ENCODE results near the gene POGK. TPM values are rescaled to one million over a fixed set of nuclear protein-coding genes. Genes with fewer than 3 reads are reported as not detected.
A peak's percentile ranks its signal among the peaks of the same experiment; 100 is the strongest.
"Not testable (repeated sequence)": the region's sequence is repeated elsewhere in the genome, so short reads cannot be mapped to it uniquely, and the experiment has no call there.

POGK gene
- 24.5 TPM for total RNA-seq

DNA sequence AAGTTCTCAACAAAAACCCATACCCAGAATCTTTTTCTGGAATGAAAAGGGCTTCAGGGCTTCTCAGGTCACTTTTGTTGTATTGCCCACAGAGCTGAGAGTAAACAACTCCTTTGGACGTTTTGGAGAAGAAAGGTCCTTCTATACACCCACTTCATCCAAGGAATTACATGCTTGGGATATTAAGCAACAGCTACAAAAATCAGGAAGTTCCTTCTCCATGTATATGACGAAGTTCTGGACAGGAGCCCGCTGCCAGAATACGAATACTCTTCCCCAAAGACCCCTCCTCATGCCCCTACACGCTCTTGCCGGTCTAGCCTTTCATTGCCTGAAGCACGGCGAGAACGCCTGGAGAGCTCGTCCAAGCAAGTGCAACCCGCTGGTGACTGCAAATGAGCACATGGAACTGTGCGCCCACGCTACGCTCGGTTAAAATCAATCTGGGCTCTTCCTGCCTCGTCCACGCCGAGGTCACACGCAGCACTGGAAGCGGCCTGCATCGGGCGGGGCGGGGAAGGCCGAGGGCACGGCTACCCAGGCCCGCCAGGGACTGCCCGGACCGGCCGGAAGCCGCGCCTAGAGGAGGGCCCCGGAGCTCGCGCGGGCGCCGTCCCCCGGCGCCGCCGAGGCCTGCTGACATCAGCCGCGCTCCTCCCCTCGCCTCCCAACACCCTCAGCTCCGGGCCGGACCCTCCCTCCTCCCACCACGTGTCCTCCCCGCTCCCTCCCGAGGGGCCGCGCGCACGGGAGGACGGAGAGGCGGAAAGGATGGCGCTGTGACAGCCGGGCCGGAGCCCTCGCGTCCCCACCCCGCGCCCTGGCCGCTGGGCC, at the start of gene POGK:
TSS of gene POGK (plus strand) at position 710 of the 834 bp plus-strand sequence. CDS start 1,482 bp downstream, outside the sequence.
- DNase-seq (ENCODE audit: low read depth in 2 of 3, low spot score in 2 of 3), result peak; percentile 65 to 89 (median 89)

GRCh38 chr1:166796620-166797236, 42.5 kb upstream of the POGK start:
- no peak for DNase-seq (ENCODE audit: low read depth in 2 of 3, low spot score in 2 of 3)

GRCh38 chr1:166808952-166809351, 30.3 kb upstream of the POGK start:
- DNase-seq (ENCODE audit: low read depth in 2 of 3, low spot score in 2 of 3), result no peak

- no peak for DNase-seq (ENCODE audit: low read depth in 2 of 3, low spot score in 2 of 3)
These were observed 27.6 kb upstream of the POGK start for GRCh38 chr1:166811691-166812090.

GRCh38 chr1:166813508-166814223, 25.6 kb upstream of the POGK start:
- DNase-seq (ENCODE audit: low read depth in 2 of 3, low spot score in 2 of 3), result peak in 1 of 3 donors; percentile 9

- DNase-seq (ENCODE audit: low read depth in 2 of 3, low spot score in 2 of 3), result no peak
These were observed 24.7 kb upstream of the POGK start for GRCh38 chr1:166814611-166815010.

DNA sequence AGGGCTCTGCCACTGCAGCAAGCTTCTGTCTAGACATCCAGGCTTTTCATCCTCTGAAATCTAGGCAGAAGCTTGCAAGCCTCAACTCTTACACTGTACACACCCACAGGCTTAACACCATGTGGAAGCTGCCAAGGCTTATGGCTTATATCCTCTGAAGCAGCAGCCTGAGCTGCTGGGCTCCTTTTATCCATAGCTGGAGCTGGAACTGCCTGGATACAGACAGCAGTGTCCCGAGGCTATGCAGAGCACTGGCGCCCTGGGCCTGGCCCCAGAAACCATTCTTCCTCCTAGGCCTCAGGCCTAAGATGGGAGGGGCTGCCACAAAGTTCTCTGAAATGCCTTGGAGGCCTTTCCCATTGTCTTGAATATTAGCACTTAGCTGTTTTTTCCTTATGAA, 19.3 kb upstream of the POGK start:
- no peak for DNase-seq (ENCODE audit: low read depth in 2 of 3, low spot score in 2 of 3)

- no peak for DNase-seq (ENCODE audit: low read depth in 2 of 3, low spot score in 2 of 3)
These were observed 16.9 kb upstream of the POGK start for GRCh38 chr1:166822385-166822784.

DNA sequence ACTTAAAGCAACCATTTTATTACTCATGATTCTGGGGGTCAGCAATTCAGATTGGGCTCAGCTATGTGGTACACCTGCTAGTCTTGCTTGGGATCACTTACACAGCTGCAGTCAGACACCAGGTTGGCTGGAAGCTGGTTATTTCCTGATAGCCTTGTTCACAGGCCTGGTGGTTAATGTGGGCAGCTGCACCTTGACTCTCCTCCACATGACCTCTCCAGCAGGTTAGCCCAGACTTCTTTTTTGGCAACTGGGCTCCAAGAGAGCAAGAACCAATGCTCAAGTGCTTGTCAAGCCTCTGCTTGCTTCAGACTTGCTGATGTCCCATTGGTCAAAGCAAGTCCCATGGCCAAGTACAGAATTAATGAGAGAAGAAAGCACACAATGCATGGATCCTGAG, 11.8 kb upstream of the POGK start:
- no peak for DNase-seq (ENCODE audit: low read depth in 2 of 3, low spot score in 2 of 3)

DNA sequence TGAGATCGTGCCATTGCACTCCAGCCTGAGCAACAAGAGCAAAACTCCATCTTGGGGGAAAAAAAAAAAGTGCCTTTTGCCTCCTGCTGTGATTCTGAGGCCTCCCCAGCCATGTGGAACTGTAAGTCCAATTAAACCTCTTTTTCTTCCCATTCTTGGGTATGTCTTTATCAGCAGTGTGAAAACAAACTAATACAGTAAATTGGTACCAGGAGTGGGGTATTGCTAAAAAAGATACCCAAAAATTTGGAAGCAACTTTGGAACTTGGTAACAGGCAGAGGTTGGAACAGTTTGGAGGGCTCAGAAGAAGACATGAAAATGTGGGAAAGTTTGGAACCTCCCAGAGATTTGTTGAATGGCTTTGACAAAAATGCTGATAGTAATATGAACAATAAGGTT, 9.5 kb upstream of the POGK start:
- not testable (repeated sequence) for DNase-seq (ENCODE audit: low read depth in 2 of 3, low spot score in 2 of 3)

- DNase-seq (ENCODE audit: low read depth in 2 of 3, low spot score in 2 of 3), result no peak
These were observed 2.5 kb upstream of the POGK start for GRCh38 chr1:166836733-166837132.

- peak; percentile 39 to 55 (median 55) for DNase-seq (ENCODE audit: low read depth in 2 of 3, low spot score in 2 of 3)
These were observed 479 bp downstream of the POGK start for GRCh38 chr1:166839600-166840308.

GRCh38 chr1:166840309-166841274, 1.3 kb downstream of the POGK start:
- peak in 2 of 3 donors; percentile 23 to 32 for DNase-seq (ENCODE audit: low read depth in 2 of 3, low spot score in 2 of 3)

DNA sequence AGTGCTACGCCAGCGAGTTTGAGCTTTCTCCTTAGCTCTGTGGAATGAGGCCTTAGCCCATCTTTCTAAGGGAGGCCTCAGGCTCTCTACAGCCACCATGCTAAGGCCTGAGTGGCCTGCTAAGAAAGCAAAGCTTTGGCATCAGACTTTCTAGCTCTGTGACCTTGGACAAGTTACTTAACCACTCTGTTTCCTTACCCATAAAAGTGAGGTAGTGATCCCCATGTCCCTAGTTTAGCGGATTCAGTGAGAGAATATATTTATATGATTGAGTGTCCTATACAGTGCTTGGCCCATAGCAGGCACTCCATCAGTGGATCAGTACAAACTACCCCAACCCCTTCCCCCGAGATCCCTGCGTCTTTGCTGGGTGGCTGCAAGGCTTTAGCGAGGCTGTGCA, 4.0 kb downstream of the POGK start:
- DNase-seq (ENCODE audit: low read depth in 2 of 3, low spot score in 2 of 3), result no peak

DNA sequence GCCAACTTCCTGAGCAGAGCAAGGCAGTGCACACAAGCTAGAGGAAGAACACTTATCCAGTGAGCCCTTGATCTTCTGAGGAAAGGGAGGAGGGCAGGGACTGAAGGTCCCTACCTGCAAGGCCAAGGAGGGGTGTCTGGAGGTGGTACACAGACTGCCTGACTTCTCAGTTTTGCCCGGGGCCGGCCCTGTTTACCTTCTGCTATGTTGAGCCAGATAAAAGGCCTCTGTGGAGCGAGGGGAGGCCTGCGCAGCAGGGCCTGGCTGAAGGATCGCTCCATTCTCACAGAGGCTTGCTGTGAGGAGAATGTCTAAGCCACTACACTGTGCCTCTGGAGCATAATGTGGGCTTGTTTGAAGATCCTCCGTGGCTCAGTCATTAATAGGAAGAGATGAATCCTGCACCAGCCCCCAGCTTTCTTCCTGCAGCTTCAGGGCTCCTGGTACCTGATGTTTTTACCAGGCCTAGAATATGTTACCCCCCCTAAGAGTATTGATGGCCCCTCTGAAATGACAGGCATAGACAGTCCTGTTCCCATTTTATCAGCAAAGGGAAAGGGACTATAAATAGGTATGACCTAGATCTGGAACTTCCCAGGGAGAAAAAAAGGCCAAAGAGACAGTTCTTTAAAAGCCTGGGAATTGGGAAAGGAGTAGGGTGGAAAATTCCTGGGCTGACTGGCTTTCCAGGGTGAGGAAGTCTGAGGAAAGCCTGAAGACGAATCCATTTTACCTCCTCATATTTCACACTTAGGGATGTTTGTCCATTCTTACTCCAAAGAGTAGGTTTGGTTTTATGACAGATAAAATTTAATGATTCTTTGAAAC, 4.7 kb downstream of the POGK start:
- DNase-seq (ENCODE audit: low read depth in 2 of 3, low spot score in 2 of 3), result no peak

DNA sequence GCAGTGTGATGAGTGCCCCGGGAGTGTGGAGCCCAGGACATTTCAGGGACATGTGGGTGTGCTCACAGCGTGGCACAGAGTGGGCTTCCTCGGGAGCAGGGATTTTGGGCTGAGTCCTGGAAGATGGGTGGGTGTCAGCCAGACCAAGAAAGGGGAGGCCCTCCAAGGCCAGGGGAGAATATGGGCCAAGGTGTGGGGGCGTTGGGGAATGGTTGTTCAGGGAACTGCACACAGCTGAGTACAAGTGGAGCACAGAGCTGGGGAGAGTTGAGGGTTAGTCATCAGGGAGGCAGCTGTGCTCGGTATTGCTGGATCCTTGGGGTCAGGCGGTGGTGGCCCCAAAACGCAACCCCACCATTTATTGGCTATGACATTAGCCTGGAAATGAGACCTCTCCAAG, 5.5 kb downstream of the POGK start:
- no peak for DNase-seq (ENCODE audit: low read depth in 2 of 3, low spot score in 2 of 3)

DNA sequence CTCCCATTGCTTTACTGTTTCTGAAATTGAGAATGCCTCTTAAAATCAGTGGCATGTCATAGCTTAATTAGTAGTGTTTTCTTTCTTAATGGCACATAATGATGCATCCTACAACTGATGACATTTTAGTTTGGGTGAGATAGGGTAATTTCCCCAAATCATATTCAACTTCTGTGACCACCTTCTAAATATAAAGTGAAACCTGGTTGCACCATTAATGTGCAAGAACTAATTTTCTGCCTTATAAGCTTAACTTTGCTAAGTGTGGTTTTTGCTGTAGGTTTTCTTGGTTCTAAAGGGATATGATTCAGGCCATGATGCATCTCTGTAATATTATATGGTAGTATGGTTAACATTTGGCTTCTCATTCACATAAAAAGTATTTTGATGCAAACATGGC, 8.9 kb downstream of the POGK start:
- DNase-seq (ENCODE audit: low read depth in 2 of 3, low spot score in 2 of 3), result no peak

DNA sequence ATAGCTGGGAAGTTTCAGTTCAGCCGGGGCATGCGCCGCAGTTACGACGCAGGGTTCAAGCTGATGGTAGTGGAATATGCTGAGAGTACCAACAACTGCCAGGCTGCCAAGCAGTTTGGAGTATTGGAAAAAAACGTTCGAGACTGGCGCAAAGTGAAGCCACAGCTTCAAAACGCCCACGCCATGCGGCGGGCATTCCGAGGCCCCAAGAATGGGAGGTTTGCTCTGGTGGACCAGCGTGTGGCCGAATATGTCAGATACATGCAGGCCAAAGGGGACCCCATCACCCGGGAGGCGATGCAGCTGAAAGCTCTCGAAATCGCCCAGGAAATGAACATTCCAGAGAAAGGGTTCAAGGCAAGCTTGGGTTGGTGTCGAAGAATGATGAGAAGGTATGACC, 9.9 kb downstream of the POGK start:
- DNase-seq (ENCODE audit: low read depth in 2 of 3, low spot score in 2 of 3), result no peak

DNA sequence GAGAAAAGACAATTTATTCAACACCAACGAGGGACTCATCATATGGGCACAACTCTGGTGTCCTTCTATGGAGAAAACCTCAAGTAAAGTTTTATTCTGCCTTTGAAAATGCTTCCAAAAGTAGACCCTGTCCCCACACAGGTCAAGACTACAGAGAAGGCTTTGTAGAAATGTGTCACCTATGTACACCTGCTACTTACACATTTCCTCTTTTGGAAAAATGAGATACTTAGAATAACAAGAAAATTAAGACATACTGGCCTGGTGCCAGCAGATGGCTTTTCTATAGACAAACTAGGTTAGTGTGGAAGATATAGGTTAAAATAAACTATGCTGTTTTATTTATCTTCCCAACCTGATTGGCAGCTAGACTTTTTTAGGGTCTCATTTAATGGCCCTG, 13.6 kb downstream of the POGK start:
- no peak for DNase-seq (ENCODE audit: low read depth in 2 of 3, low spot score in 2 of 3)

Data from hematopoietic multipotent progenitor cell (in vitro differentiated cells).